ENCODE data around the gene KCNH8.

KCNH8 gene

DNA sequence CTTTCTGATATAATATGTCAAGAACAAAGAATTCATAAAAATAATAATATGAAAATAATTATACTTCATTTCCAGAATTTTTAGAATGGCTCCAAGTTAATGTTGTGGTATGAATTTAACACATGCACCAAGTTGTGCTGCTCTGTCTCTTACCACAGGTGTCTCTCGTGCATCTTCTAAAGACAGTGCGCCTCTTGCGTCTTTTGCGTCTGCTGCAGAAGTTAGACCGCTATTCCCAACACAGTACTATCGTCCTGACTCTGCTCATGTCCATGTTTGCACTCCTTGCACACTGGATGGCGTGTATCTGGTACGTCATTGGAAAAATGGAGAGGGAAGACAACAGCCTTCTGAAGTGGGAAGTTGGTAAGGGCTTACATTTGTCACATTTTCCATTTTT, 246.6 kb downstream of the KCNH8 start:
- DNase-seq: no peak

GRCh38 chr3:19396726-19397125, 248.4 kb downstream of the KCNH8 start:
- DNase-seq: no peak

DNA sequence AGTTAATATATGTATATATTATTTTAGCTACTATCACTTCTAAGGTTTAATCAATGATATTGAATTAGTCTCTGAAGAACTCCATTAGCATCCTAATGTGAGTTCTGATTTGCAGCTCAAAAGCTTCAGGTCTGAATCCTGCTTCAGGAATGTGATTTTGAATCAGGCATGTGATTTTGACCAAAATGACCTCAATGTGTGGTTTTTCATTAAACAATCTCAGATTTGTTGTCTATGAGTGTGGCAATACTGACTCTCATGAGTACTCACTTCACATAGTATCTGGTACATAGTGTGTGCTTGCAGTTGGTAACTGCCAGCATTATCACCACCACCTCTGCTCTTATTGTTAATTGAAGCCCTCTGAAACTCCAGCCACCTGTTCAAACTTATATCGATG, 251.0 kb downstream of the KCNH8 start:
- no peak for DNase-seq

DNA sequence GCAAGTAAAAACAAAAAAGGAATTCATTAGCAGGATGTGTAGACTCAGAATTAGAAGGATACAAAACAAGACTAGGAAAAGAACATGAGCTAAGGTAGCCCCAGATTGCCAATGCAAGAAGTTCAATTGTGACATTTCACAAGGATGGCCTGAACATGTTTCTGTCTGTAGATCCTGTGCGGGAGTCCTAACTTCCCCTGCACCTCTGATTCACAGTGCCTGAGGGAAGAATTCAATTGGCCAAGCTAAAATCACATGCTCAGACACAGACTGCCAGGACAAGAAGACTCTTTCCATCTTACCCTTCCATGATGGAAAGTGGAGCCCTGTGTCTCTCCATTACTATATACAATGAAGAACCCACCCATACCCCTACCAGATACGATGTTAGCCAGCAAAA, 251.5 kb downstream of the KCNH8 start:
- no peak for DNase-seq

- no peak for DNase-seq
These were observed 271.8 kb downstream of the KCNH8 start for GRCh38 chr3:19420159-19420558.

DNA sequence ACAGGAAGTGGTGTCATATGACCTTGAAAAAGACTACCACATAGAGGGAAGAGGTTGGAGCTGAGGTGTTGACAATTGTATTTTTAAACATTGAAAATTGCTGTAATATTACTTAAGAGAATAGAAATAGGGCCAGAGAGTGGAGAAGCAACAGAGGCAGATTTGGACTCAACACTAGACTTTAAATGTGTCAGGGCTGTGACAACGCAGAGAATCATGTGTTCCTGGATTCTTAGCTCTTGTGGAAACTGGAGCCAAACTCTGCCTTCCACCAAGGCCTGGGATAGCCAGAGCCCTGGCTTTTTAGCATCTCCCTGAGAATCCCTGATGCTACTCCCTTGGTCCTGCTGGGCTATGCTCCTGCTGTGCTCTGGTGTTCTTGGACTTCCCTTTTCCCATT, 277.5 kb downstream of the KCNH8 start:
- DNase-seq: no peak

- no peak for DNase-seq
These were observed 279.3 kb downstream of the KCNH8 start for GRCh38 chr3:19427422-19428149.

DNA sequence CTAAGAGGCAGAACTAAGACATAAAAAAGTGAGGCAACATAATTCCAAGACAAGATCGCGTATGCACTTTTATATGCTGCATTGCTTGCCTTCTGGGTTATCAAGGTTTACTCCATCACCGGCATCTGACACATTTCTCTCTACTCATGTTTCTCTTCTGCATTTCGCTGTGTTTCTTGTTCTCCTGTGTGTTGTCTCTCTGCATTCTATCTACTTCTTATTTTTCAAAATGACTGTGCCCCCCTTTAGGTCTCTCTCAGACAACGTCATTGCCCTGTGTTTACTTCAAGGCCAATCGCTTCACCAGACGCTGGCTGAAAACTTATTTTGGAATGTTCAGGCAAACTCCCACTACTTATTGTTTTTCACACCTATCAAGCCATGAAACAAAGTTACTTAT, 280.4 kb downstream of the KCNH8 start:
- DNase-seq: no peak

DNA sequence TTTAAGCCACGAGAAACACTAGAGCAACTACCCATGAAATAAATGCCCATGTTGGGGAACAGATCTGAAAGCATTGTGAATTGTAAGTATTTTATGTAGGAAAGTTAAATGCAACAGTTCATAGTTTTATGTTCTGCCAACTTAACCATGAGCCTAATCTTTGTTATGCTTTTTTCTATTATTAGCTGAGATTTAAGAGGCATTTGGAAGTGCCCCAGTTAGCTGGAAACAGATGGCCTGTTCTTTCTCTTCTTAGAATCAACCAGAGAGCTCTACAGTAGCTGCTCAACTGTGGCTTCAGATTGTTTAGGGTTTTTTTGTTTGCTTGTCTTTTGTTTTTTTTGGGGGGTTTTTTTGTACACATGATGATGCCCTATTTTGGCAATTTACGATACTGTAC, 284.4 kb downstream of the KCNH8 start:
- DNase-seq: no peak

DNA sequence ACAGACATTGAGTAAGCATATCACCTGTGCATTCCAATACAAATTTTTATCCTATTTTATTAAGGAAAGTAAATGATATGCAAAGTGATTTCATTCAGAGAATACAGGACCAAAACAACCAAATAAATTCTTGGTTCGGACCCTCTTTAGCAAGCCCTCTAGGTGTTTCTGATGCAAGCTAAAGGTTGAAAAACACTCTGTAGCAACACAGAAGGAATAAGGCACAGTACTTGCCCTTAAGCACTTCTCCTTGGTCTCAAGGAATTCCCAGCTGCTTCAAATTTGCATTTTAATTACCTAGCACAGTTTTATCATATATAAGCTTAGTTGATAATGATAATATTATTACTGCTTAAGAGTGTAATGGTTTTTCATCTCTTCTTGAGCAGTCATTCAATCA, 288.4 kb downstream of the KCNH8 start:
- DNase-seq: no peak

GRCh38 chr3:19439944-19440343, 291.6 kb downstream of the KCNH8 start:
- DNase-seq: no peak

GRCh38 chr3:19446138-19446537, 297.8 kb downstream of the KCNH8 start:
- DNase-seq: no peak

- DNase-seq: no peak
These were observed 298.4 kb downstream of the KCNH8 start for GRCh38 chr3:19446687-19447086.

DNA sequence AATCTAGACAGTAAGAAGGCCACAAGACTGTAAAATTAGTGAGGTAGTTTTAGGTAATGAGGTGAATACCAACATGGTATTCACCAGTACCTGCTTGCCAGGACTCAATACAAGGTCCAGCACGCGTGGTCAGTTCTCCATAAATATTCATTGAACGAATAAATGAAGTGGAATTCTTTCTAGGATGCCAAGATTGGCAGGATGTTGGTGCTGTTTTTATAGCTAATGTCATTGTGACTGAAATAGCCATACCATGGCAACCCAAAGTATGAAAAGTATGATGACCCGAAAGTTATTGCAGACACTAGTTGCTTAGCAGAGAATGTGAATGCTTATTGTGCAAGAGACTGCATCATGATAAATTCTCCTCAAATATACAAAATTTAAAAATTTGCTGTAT, 307.2 kb downstream of the KCNH8 start:
- no peak for DNase-seq

GRCh38 chr3:19456738-19457137, 308.4 kb downstream of the KCNH8 start:
- DNase-seq: no peak

DNA sequence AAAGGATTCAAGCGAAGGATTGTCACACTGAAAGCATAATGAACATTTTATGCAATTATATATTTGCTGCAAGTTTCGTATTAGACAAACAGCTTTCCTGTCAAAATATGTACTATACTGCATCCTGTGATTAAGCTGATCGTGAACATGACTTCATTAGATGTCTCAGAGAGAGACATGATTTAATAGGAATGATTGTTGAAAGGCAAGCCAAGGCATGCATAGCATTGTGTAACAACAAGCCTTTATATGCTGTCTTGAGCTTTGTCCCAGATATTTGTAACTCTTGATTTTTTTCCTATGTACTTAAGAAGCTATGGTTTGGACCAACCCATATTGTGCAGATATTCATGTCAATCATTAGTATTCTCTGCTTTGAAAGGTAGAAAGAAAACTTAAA, 309.1 kb downstream of the KCNH8 start:
- DNase-seq: no peak

GRCh38 chr3:19467761-19468160, 319.5 kb downstream of the KCNH8 start:
- no peak for DNase-seq

DNA sequence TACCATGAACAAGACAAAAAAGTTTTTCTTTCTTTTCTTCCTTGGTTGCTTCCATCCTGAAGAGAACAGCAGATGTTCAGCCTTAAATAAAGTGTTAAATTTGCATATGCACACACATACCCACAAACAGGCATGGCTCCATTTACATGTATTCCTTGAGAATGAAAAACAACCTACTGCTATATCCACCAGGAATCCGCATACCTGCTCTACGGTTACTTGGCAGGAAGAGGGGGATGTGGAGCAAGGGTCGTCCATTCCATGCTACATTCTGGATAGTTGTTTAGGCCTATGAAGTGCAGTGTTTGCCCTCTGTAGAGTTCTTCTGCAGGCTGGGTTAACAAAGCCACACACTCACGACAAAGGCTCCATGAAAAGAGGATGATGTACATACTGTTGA, 322.8 kb downstream of the KCNH8 start:
- DNase-seq: no peak

- DNase-seq: no peak
These were observed 325.8 kb downstream of the KCNH8 start for GRCh38 chr3:19473971-19474580.

GRCh38 chr3:19476281-19476680, 328.0 kb downstream of the KCNH8 start:
- no peak for DNase-seq

DNA sequence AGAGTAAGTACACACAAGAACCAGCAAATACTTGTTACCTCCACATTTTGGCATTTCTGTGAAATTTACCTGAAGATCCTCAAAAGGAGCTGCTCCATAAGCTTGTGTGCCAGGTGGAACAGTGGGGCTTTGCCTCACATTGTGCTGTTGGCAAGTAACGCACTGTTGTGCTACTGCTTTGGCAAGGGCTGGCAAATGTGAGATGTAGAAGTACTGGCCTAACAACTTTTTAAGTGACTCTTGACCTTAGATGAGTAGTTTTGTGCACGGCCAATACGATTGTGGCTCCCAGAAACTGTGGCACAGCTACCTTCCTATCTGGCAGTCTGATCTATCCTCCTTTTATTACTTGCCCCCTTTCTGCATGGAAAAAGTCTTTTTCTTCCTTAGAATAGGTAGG, 337.0 kb downstream of the KCNH8 start:
- DNase-seq: no peak

DNA sequence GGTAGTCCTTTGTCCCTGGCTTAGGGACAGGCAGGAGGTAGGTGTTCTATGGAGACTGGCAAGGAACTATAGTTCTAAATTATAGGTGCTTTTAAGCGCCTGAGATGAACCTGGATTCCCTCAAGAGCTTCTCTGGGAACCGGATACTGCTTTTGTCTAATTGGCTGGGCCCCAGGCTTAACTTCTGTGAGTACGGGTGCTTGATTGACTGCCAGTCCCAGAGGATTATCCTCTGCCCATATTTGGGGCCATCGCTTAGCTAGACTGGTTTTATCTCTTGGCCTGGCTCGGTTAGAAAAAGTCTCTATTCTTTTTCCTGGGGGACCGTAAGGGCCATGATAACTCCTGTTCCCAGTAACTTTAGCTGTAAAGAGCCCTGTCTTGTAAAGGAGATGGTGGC, 339.1 kb downstream of the KCNH8 start:
- DNase-seq: no peak

DNA sequence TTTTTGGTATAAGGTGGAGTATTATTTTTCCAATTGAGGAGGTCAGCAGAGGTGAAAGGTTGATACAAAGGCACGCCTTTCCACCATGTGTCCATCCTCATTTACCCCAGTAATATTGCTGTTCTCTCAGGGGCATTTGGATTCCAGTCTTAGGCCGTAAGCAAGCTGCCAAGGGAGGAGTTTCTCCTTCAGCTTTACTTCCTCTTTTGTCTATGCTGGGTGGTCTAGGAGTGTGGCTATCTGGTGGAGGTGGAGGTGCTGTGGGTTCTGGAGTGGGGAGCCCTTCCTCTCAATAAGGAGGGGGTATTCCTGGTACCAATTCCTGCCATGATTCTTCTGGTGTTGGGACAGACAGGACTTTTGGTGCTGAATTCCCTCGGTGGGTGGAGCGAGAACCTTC, 340.6 kb downstream of the KCNH8 start:
- no peak for DNase-seq

GRCh38 chr3:19489936-19490335, 341.6 kb downstream of the KCNH8 start:
- no peak for DNase-seq

GRCh38 chr3:19506171-19506570, 357.9 kb downstream of the KCNH8 start:
- DNase-seq: no peak
